ENCODE data around the gene PTPRD.

GRCh38 chr9:8450810-8451545, 2161.8 kb downstream of the PTPRD start:
- no peak for TF ChIP-seq CTCF (IDR thresholded peaks at IDR 0.05)
- no peak for TF ChIP-seq POLR2A (IDR thresholded peaks at IDR 0.05)

All from Peyer's patch (tissue), 4 donors.